Measurements from ENCODE around the gene GNAQ.
"Not testable (repeated sequence)": the region's sequence is repeated elsewhere in the genome, so short reads cannot be mapped to it uniquely, and the experiment has no call there.

The GNAQ gene

GRCh38 chr9:77718298-77718640 is 313.3 kb downstream of the GNAQ start:
- not testable (repeated sequence) for DNase-seq

GRCh38 chr9:77717608-77718297 is 313.9 kb downstream of the GNAQ start:
- DNase-seq = not testable (repeated sequence)

GRCh38 chr9:77714077-77714549 is 317.5 kb downstream of the GNAQ start:
- DNase-seq = no peak

GRCh38 chr9:77712533-77713130 is 319.0 kb downstream of the GNAQ start:
- DNase-seq = no peak

GRCh38 chr9:77710965-77711648 is 320.5 kb downstream of the GNAQ start:
- DNase-seq = no peak

GRCh38 chr9:77710316-77710715 is 321.3 kb downstream of the GNAQ start:
- DNase-seq = no peak

GRCh38 chr9:77708064-77708815 is 323.4 kb downstream of the GNAQ start:
- DNase-seq = no peak

- no peak for DNase-seq
Observed at GRCh38 chr9:77707383-77708063, 324.1 kb downstream of the GNAQ start.

- DNase-seq = no peak
Observed at GRCh38 chr9:77705636-77706035, 326.0 kb downstream of the GNAQ start.

GRCh38 chr9:77702521-77703390 is 328.9 kb downstream of the GNAQ start:
- not testable (repeated sequence) for DNase-seq

- no peak for DNase-seq
Observed at GRCh38 chr9:77697238-77697984, 334.2 kb downstream of the GNAQ start.

- DNase-seq = not testable (repeated sequence)
Observed at GRCh38 chr9:77690723-77691122, 340.9 kb downstream of the GNAQ start.

- DNase-seq = not testable (repeated sequence)
Observed at GRCh38 chr9:77690119-77690518, 341.5 kb downstream of the GNAQ start.

- DNase-seq = not testable (repeated sequence)
Observed at GRCh38 chr9:77687737-77688136, 343.9 kb downstream of the GNAQ start.

GRCh38 chr9:77680581-77680980 is 351.0 kb downstream of the GNAQ start:
- no peak for DNase-seq

GRCh38 chr9:77679661-77680368 is 351.8 kb downstream of the GNAQ start:
- no peak for DNase-seq

- no peak for DNase-seq
Observed at GRCh38 chr9:77679088-77679487, 352.5 kb downstream of the GNAQ start.

- DNase-seq = no peak
Observed at GRCh38 chr9:77677957-77678535, 353.6 kb downstream of the GNAQ start.

GRCh38 chr9:77677397-77677796 is 354.2 kb downstream of the GNAQ start:
- no peak for DNase-seq

Data from CD4-positive, alpha-beta T cell treated with Interleukin-17A for 1 hour (primary cell).